Measurements from ENCODE around the gene ADCY9.

Gene ADCY9

GRCh38 chr16:3999479-4000325 is 116.5 kb downstream of the ADCY9 start:
- no peak for DNase-seq

DNA sequence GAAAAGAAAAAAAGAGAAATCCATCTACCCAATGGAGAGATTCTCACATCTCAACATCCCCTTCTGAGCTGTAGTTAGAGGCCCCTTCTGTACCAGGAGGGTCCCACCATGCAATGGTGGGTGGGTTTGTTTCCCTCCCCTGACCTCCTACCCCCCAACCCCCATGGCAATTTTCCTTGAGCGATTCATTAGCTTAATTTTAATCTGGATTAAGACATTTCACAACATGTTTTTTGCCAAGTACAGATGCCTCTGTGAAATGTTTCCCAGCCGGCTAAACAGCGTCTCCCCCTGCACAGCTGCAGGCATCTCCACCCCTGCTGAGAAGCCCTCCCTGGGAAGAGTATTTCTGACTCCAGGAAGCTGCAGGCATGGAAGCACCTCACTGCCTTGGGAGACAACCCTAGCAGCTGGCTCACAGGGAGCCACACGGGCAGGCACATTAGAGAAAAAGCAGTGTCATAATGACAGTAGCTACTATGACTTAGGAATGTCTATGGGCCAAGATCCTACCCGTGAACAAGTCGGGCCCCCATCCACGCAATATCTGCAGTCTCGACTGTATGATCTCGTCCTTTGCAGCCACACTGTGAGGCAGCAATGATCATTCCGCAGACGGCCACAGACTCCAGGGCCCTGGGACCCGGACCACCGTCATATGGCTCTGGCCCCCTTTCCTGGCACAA is 117.3 kb downstream of the ADCY9 start:
- no peak for DNase-seq

DNA sequence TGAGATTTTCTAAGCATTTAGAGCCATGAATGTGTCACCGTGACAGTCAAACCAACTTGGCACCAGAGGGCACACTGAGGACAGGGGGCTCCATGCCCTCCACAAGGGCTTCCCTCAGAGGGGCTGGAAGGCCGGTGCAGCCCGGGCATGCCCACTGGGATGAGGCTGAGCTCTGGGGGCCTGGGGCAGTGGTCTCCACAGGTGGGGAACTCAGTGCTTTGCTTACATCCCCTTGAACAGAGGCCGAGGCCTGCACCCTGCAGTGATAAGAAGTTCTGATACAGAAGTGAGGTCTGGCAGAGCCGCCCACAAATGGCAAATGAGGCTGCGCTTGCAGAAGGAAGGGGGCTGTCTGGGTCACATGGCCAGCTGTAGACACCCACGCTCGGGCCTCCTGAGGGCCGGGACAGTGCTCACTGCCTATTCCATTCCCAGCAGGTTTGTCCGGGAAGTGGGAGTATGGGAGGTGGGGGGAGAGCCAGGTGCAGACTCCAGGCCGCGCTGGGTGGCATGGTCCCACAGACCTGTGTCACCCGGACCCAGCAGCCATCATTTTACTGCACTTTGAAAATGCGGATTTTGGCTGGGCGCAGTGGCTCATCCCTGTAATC is 118.9 kb downstream of the ADCY9 start:
- no peak for DNase-seq

DNA sequence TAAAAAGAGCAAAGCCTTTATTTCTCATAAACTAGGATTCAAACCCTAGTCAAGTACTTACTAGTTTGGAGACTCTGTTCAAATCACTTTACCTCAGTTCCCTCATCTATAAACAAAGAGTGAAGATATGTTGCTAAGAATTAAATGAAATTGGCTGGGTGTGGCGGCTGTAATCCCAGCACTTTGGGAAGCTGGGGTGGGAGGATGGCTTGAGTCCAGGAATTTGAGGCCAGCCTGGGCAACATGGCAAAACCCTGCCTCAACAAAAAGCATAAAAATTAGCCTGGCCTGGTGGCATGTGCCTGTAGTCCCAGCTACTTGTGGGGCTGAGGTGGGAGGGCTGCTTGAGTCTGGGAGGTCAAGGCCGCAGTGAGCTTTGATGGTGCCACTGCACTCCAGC is 121.2 kb downstream of the ADCY9 start:
- no peak for DNase-seq

DNA sequence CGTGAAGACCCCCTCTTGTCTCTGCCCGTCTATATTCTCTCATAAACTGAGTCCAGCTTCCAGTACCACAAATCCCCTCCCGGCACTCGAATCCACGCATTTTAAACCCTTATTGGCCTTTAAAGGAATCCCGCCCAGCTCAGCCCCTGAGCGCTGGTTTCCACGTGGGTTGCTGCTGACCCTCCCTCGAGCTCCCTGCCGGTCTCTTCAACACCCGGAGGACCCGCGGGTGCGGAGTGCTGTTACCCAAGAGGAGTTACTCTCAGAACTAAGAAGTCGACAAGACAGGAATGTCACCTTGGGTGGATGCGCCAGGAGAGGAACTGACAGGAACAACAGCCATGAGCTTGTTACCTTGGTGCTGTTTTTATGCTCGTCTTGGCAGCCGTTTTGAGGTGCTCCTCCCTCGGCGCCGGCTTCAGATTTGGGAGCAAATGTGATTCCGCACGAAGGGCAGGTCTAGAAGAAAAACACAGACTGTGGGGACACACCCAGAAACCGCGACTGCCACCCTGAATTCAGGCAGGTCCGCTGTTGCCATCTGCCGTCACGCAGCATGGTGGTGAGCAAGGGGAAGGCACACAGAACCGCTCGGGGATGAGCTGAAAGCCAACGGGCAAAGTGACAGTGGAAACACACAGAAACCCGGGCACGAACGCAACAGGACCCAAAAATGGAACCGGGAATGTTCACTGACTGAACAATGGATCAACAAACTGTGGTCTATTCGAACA is 123.0 kb downstream of the ADCY9 start:
- DNase-seq: no peak

- no peak for DNase-seq
Observed at GRCh38 chr16:3992297-3993051, 123.8 kb downstream of the ADCY9 start.

DNA sequence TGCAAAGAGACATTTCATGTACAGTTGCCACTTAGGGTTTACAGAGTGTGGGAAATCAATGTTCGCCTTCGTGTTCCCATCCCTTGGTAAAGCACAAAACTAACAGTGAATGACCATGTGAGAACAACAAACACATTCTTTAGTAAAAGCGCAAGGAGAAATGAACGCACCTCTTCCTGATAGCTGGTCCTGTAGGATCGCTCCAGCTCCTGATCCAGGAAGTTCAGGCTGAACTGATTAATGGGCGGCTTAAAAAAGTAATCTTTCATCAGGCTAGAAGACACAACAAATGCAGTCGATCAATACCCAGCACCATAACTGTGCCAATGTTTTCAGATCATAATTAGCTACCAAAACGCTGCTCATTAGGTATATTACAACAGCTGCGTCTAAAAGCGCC is 127.4 kb downstream of the ADCY9 start:
- DNase-seq: no peak

- DNase-seq: no peak
Observed at GRCh38 chr16:3988011-3988410, 128.2 kb downstream of the ADCY9 start.

DNA sequence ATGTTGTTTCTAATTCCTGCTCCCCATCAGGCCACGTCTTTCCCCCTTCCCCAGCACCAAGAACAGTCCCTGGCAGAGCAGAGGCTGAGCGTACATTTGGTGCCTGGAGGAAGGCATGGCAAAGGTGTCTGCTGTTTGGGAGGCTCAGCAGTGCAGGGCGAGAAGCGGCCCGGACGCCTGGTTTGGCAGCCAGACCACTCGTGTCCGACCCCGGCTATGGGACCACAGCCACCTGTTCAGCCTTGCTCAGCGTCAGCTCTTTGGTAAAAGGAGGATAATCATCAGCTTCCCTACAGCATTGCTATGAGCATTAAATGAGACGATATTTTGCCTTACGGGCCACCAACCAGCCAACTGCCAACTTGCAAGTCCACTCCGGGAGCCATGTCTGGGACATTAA is 129.0 kb downstream of the ADCY9 start:
- no peak for DNase-seq

GRCh38 chr16:3986235-3986544 is 130.1 kb downstream of the ADCY9 start:
- no peak for DNase-seq

- no peak for DNase-seq
Observed at GRCh38 chr16:3984111-3985060, 131.9 kb downstream of the ADCY9 start.

GRCh38 chr16:3983081-3983520 is 133.1 kb downstream of the ADCY9 start:
- peak; percentile 56 for DNase-seq

DNA sequence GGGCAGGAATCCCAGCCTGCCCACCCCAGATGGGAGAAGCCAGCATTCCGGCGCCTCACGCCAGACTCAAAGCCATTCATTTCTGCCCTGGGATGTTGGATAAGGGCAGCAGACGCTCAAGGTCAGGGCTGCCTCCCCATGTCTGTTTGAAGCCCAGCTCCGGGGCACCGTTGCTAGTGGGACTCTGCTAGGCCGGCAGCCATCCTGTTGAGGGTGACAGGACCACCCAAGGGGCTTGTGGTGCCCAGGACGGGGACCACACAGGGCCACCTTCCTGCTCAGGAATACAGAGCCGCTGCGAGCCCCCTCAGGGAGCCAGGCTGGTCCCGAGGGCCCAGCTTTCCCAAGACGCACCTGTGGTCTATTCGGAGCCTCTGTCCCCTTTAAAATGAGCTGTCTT is 134.0 kb downstream of the ADCY9 start:
- DNase-seq: no peak

- DNase-seq: no peak
Observed at GRCh38 chr16:3980253-3981111, 135.8 kb downstream of the ADCY9 start.

GRCh38 chr16:3979518-3979917 is 136.7 kb downstream of the ADCY9 start:
- DNase-seq: no peak

DNA sequence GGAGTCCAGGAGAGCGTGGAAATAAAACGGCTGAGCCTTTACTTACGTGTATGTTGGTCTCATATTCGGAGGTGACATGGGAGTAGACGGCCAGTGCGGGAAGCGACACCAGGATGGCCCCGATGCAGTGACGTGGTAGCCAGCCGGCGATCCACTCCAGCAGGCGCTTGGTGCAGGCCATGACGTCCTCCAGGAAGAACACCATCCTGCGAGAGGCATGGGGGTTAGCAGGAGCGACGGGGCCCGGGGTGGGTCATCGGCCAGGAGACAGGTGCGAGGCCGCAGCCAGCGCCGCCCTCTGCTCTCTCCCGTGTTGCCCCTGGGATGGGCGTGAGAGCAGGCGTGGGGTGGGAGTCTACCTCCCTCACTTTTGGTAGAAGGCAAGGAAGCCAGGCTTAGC is 137.2 kb downstream of the ADCY9 start:
- DNase-seq: no peak

DNA sequence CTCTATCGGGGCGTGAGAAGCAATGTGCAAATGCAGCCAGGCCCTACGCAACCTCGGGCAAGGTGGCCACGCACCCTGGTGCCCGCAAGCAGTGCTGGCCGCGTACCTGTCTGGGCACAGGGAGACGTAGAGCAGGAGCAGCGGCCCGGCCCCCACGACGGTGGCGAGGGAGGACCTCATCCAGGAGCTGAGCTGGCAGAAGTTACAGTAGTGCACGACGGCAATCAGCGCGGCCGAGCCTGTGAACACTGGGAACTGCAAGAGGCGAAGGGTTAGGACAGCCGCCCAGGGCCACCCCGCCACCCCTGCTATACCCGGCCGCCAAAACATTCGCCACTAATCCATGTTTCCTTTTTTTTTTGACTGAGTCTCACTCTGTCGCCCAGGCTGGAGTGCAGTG is 138.9 kb downstream of the ADCY9 start:
- no peak for DNase-seq

DNA sequence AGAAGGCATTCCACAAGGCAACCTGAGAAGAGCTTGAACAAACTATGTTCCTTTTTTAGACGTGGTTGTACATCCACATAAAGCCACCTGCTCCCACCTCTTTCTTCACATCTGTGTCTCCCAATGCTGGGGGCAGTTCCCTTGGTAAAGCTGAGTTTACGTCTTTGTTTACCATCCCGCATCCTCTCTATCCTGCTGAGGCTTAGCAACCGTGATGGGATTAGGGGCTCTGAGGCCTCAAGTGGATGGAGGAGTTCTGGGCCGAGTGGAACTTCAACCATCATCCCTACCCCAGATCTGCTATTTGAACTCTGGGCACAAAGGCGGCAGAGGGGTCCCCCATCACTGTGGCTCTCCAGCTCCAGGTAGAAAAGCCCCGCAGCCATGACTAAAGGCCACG is 141.5 kb downstream of the ADCY9 start:
- DNase-seq: no peak

DNA sequence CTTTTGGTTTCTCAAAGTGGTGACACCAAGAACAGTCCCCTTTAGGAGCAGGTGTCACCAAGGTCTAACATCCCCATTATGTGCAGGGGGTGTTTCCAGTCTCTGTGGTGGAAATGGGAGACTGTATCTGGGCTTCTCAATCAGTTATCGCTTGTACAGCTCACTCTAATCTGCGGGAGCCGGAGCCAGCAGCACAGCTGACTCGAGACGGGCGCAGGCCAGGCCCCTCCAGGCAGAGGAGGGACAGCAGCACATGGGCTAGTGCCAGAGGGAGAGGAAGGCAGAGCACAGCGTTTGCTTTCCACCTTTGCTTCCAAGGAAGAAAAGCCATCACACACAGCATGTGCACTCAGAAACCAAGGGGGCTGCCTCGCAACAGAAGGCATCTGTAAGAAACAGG is 144.5 kb downstream of the ADCY9 start:
- no peak for DNase-seq

- no peak for DNase-seq
Observed at GRCh38 chr16:3971261-3971660, 145.0 kb downstream of the ADCY9 start.

DNA sequence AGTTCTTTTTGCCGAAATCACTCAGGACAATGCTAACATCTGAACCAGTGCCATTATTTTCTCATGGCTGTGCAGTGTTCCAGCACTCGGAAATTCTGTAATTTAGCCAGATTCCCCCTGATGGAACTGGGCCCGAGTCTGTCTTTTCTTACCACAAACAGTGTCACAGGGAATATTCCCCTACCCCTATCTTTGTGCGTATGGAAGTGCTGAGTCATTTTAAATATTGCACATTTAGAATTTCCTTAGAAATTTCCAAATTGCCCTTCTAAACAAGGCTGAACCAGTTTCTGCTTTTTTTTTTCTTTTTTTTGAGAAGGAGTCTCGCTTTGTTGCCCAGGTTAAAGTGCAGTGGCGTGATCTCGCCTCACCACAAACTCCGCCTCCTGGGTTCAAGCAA is 147.7 kb downstream of the ADCY9 start:
- DNase-seq: no peak
